Naive B cell (primary cell): ENCODE results near the gene ORMDL2. TPM values are rescaled to one million over a fixed set of nuclear protein-coding genes. Genes with fewer than 3 reads are reported as not detected.
"Not testable (repeated sequence)": the region's sequence is repeated elsewhere in the genome, so short reads cannot be mapped to it uniquely, and the experiment has no call there.

Experiments
- ATAC-seq, 2 donors: fragments of 150-1000 bp; cut with Tn5 transposase; 2 replicates each; pipeline ENCODE4 v1.10.0; 2021; ENCODE audit warnings: low read depth in 2 of 2, mild to moderate bottlenecking in 2 of 2, moderate library complexity in 2 of 2
- DNase-seq: peaks from one replicate; pipeline ENCODE4 v3.0.0; 2022
- H3K27ac Mint-ChIP-seq, 6 donors: one replicate each; pipeline ENCODE4 v1.8.0; 2020 to 2022; ENCODE audit warnings: mild to moderate bottlenecking in 6 of 6, mixed read lengths in 6 of 6, moderate library complexity in 5 of 6, inconsistent platforms in 2 of 6
- H3K27me3 Mint-ChIP-seq, 3 donors: one replicate each; pipeline ENCODE4 v1.8.0; 2021 to 2022; ENCODE audit warnings: mixed read lengths in 3 of 3, mild to moderate bottlenecking in 1 of 3
- H3K36me3 Mint-ChIP-seq, 2 donors: one replicate each; pipeline ENCODE4 v1.8.0; 2020 to 2022; ENCODE audit warnings: mixed read lengths in 2 of 2, inconsistent platforms in 1 of 2, mild to moderate bottlenecking in 1 of 2
- H3K4me1 Mint-ChIP-seq, 3 donors: one replicate each; pipeline ENCODE4 v1.8.0; 2020 to 2022; ENCODE audit warnings: mixed read lengths in 3 of 3, inconsistent platforms in 1 of 3, mild to moderate bottlenecking in 1 of 3, moderate library complexity in 1 of 3
- H3K4me3 Mint-ChIP-seq, 8 donors: one replicate each; pipeline ENCODE4 v1.8.0; 2020 to 2022; ENCODE audit warnings: mild to moderate bottlenecking in 8 of 8, mixed read lengths in 8 of 8, moderate library complexity in 8 of 8, inconsistent platforms in 2 of 8
- H3K9me3 Mint-ChIP-seq, 7 donors: one replicate each; pipeline ENCODE4 v1.8.0; 2020 to 2022; ENCODE audit warnings: mixed read lengths in 7 of 7, mild to moderate bottlenecking in 5 of 7, inconsistent platforms in 2 of 7, moderate library complexity in 1 of 7
- polyA plus RNA-seq, 6 donors: library from polyadenylated mRNA; unstranded; fragments of 300-500 nt; fragmentation: Illumina TruSeq; gene quantifications; one replicate each; pipeline ENCODE4 v1.2.3, GENCODE V29; 2021; ENCODE audit warnings: low read depth in 6 of 6

ORMDL2 gene
- polyA plus RNA-seq, 6 donors from 2014 or later, result 73.9 to 114 (median 98.1) TPM

DNA sequence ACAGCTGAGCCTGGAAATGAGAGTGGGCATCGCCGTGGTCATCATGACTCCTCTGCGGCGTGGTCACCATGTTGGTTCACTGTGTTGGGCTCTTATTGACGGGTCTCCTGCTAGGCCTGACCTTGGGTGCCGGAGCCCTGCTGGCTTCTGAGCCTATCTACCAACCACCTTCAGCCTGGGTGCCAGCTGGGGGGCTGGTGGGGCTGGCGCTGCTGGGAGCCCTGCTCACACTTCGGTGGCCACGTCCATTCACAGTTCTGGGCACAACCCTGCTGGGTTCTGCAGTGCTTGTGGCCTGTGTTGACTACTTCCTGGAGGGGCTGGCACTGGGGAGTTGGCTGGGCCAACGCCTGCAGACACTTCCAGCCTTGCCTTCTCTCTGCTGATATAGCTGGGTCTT lies 15.2 kb downstream of the ORMDL2 start:
- Mint-ChIP-seq H3K4me3 (peak overlapping the region in 2 of 8 donors; percentile 11 to 95), H3K27me3 (peaks cover 0 to 2% (median 0%) of the 10 kb centered on the region in 3 donors), H3K36me3 (no peaks in the 10 kb centered on the region), H3K27ac (no peak overlapping the region), H3K4me1 (peaks cover 25 to 32% (median 27%) of the 10 kb centered on the region in 3 donors), H3K9me3 (no peaks in the 10 kb centered on the region)
- ATAC-seq (no peak), DNase-seq (no peak)

DNA sequence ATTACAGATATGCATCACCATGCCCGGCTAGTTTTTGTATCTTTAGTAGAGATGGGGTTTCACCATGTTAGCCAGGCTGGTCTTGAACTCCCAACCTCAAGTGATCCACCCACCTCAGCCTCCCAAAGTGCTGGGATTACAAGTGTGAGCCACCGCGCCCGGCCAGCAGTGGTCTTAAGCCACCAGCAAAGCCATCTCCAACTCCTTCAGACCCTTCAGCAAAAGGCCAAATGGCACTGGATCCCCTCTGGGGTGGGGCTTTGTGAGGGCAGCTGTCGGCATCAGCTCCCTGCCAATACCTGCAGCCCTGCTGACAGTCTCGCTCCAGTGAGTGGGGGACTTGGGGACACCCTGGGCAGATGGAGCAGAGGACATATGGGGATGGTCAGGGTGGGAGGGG lies 16.6 kb downstream of the ORMDL2 start:
- H3K27ac Mint-ChIP-seq, H3K9me3 Mint-ChIP-seq, H3K4me3 Mint-ChIP-seq, ATAC-seq, H3K36me3 Mint-ChIP-seq, DNase-seq, H3K27me3 Mint-ChIP-seq: not testable (repeated sequence)
- H3K4me1 Mint-ChIP-seq, result peaks cover 19 to 26% (median 19%) of the 10 kb centered on the region in 3 donors

DNA sequence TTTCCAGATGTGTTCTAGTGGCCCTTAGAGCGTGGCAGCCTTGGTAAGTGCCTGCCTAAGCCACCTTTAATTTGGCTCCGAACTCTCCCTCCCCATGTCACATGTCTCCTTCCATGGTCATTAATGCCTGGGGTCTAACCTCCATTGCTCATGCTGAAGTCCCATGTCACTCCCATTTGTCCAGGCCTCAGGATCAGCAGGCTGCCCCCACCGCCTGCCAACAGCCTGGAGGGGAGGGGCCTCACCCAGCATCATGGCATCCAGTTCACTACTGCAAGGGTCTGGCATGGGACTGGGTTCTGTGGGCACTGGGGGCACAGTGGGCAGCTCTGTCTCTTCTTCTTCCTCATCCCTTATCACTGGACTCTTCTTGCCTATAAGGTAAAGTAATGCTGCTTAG lies 20.5 kb downstream of the ORMDL2 start:
- ATAC-seq, result no peak
- H3K27ac Mint-ChIP-seq, result no peak overlapping the region
- H3K4me3 Mint-ChIP-seq, result no peak overlapping the region
- peaks cover 5 to 36% (median 23%) of the 10 kb centered on the region in 3 donors for H3K27me3 Mint-ChIP-seq
- DNase-seq, result no peak
- peaks cover 0 to 9% (median 2%) of the 10 kb centered on the region in 3 donors for H3K4me1 Mint-ChIP-seq
- H3K36me3 Mint-ChIP-seq, result no peaks in the 10 kb centered on the region
- peaks cover 0 to 4% (median 0%) of the 10 kb centered on the region in 7 donors for H3K9me3 Mint-ChIP-seq

DNA sequence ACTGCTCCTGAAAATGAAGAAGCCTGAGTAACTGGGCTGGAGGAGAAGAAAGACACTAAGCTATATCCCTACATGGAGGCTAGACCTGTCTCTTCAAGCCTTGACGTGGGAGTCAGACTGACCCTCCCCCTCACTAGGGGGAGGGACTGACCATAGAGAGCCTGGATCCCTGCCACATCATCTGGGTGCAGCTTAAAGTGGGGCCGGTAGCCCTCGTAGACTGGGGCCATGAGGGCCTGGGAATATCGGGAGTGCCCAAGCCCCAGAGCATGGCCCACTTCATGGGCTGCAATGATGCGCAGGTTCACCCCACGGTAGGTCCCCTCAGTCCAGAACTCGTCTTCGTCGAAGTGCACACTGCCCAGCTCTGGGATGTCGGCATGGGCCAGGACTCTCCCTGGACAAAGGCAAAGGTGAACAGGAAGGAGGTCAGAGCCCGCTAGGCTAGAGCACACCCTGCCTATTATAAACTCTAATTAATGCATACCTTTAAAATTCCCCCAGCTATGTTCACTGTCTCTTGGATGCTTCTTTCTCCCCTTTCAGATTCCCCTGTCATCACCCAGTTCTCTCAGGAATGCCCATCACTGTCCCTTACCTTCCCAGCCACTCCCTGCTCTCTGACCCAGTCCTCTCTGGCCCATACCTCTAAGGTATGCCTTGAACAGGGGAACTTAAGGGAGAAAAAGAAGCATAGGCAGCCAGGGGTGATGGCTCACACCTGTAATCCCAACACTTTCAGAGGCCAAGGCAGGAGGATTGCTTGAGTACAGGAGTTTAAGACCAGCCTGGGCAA lies 21.7 kb downstream of the ORMDL2 start:
- H3K4me1 Mint-ChIP-seq, result peaks cover 0 to 6% (median 0%) of the 10 kb centered on the region in 3 donors
- H3K36me3 Mint-ChIP-seq, result no peaks in the 10 kb centered on the region
- H3K27ac Mint-ChIP-seq, result no peak overlapping the region
- H3K27me3 Mint-ChIP-seq, result peaks cover 5 to 36% (median 23%) of the 10 kb centered on the region in 3 donors
- ATAC-seq, result no peak
- H3K9me3 Mint-ChIP-seq, result peaks cover 0 to 4% (median 0%) of the 10 kb centered on the region in 7 donors
- no peak overlapping the region for H3K4me3 Mint-ChIP-seq
- DNase-seq, result no peak

DNA sequence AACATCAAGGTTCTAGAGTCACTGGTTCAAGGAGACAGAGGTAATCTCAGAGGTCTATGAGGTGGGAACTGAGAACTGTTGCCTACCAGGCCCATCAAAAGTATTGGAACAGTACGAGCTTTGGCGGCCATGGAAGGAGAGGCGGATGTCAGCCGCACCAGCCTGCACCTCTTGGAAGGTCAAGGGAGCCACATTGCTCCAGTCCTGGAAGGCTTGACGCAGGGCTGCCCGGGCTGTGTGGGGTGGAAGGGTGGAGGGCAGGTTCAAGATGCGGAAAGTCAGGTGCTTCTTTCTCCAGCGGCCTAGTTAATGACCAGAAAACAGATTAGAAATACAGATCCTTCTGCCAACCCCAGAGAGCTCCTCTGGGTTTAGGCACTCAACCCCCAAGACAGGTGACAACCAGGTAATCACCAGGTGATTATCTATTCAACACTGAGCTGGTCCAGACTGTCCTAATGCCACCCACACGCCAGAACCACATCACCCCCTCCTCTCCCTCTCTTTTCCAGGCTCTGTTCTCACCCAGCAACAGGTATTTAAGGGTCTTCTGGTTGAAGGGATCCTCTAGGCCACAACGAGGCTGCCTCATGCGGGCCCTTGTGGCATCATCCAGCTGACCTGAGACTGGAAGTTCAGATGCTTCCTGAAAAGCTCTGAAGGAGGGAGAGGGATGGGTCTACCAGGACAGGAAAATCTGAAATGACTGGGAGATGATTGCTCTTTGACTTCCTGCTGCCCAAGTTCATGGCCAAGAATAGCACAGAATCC lies 22.9 kb downstream of the ORMDL2 start:
- Mint-ChIP-seq H3K4me3 (peak overlapping the region in 1 of 8 donors; percentile 29), H3K36me3 (no peaks in the 10 kb centered on the region)

DNA sequence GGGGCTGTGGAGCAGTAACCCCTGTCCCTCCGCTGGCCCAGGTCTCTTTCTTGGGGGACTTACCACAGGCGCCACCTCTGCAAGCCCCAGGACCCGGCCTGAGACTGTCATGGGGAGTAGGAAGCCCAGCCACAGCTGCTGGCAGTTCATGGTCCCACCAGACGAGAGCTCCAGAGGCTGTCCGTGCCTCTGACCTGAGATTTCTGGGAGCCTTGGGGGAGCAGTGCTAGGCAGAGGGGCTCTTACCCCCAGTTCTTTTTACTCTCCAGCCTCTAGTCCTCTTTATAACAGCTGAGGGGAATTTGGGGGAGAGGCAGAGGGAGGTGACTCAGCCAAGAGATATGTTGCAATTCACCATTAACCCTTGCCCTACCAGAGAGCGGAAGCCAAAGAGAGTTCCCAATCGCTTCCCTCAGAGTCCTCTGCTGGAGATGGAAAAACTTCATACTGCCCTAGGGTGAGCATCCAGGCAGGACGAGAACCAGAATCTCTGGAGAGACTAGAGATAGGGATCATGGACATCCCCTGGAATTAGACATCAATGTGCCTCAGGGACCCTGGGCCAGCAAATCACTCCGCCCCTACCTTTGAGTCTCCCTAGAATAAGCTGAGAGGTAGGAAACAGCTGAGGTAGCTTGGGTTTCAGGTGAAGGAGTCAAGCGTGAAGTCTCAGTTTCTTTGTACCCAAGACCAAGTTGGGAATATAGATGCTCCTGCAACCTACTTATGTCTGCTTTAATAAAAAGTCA lies 25.0 kb downstream of the ORMDL2 start, which contains the start of gene MMP19:
MMP19 (minus strand) TSS at position 256 of the 749 bp plus-strand sequence; CDS start at position 150, 106 bp downstream.
- Mint-ChIP-seq H3K4me1 (peaks cover 0 to 6% (median 0%) of the 10 kb centered on the region in 3 donors), H3K27ac (peak within 1 kb of the TSS in 3 of 6 donors; percentile 15 to 74 (median 28)), H3K9me3 (peaks cover 0 to 4% (median 0%) of the 10 kb centered on the region in 7 donors), H3K27me3 (peaks cover 13 to 36% (median 29%) of the 10 kb centered on the region in 3 donors), H3K36me3 (no peaks in the 10 kb centered on the region), H3K4me3 (no peak within 1 kb of the TSS)
- DNase-seq, result no peak
- ATAC-seq, result no peak

More for the DNA sequence above, 22.9 kb downstream of the ORMDL2 start:
- Mint-ChIP-seq H3K9me3 (peaks cover 0 to 4% (median 0%) of the 10 kb centered on the region in 7 donors), H3K27me3 (peaks cover 9 to 36% (median 23%) of the 10 kb centered on the region in 3 donors), H3K4me1 (peaks cover 0 to 6% (median 0%) of the 10 kb centered on the region in 3 donors), H3K27ac (peak overlapping the region in 1 of 6 donors; percentile 52)
- DNase-seq (no peak), ATAC-seq (no peak)

DNA sequence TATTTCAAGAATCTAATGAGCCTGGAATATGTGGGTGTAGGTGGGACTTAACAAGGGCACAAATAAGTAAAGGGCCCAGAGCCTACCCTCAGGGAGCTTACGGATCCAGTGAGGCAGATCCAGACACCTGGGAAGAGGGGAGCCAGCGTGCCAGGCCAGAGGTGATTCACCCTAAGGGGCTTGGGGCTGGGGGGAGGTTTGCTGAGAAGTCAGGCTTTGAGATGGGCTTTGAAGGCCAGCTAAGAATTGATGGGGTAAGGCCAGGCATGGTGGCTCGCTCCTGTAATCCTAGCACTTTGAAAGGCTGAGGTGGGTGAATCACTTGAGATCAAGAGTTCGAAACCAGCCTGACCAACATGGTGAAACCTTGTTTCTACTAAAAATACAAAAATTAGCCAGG lies 25.6 kb downstream of the ORMDL2 start:
- peaks cover 0 to 6% (median 0%) of the 10 kb centered on the region in 3 donors for H3K4me1 Mint-ChIP-seq
- DNase-seq (no peak), ATAC-seq (no peak)
- no peaks in the 10 kb centered on the region for H3K36me3 Mint-ChIP-seq
- no peak overlapping the region for H3K27ac Mint-ChIP-seq
- H3K27me3 Mint-ChIP-seq, result peaks cover 13 to 31% (median 28%) of the 10 kb centered on the region in 3 donors
- no peak overlapping the region for H3K4me3 Mint-ChIP-seq
- H3K9me3 Mint-ChIP-seq, result peaks cover 0 to 4% (median 0%) of the 10 kb centered on the region in 7 donors

DNA sequence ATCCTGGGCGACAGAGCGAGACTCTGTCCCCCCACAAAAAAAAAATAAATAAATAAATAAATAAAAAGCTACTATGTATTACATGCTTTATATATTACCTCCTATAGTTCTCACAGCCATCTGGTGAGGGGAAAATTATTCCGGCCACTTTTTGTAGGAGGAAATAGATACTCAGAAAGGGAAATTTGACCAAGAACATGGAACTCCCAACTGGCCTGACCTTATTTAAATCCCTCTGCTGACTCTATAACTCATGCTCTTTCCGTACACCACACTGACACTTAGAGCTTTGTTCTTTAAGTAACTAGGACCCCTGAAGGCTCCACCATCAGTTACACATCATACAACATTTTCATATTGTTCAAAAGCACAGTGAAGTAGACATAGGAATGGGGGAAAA lies 27.1 kb downstream of the ORMDL2 start:
- Mint-ChIP-seq H3K4me3 (no peak overlapping the region), H3K9me3 (peaks cover 0 to 4% (median 0%) of the 10 kb centered on the region in 7 donors), H3K4me1 (peaks cover 0 to 6% (median 0%) of the 10 kb centered on the region in 3 donors), H3K36me3 (no peaks in the 10 kb centered on the region), H3K27ac (no peak overlapping the region), H3K27me3 (peaks cover 13 to 33% (median 32%) of the 10 kb centered on the region in 3 donors)
- no peak for ATAC-seq
- DNase-seq, result no peak

DNA sequence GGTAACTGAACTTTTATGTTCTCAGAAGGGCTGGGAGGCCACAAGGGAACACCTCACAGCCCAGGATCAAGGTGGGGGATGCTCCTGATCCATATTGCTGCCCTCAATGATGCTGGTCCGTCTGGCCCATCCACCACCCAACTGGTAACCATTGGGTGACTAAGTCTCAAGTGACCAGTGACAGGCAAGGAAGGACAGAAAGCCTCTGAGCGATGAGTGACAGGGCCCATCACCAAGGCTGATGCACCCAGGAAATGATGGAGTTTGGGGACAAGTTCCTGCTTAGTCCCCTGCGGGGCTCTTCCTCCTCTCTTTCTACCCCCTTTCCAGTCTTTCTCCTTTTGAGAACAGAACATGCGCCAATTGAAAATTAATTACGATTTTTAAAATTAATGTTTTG lies 27.5 kb downstream of the ORMDL2 start:
- ATAC-seq (no peak), DNase-seq (no peak)
- peaks cover 13 to 36% (median 32%) of the 10 kb centered on the region in 3 donors for H3K27me3 Mint-ChIP-seq
- no peaks in the 10 kb centered on the region for H3K36me3 Mint-ChIP-seq
- peaks cover 0 to 6% (median 0%) of the 10 kb centered on the region in 3 donors for H3K4me1 Mint-ChIP-seq
- peaks cover 0 to 4% (median 0%) of the 10 kb centered on the region in 7 donors for H3K9me3 Mint-ChIP-seq
- no peak overlapping the region for H3K27ac Mint-ChIP-seq
- no peak overlapping the region for H3K4me3 Mint-ChIP-seq

DNA sequence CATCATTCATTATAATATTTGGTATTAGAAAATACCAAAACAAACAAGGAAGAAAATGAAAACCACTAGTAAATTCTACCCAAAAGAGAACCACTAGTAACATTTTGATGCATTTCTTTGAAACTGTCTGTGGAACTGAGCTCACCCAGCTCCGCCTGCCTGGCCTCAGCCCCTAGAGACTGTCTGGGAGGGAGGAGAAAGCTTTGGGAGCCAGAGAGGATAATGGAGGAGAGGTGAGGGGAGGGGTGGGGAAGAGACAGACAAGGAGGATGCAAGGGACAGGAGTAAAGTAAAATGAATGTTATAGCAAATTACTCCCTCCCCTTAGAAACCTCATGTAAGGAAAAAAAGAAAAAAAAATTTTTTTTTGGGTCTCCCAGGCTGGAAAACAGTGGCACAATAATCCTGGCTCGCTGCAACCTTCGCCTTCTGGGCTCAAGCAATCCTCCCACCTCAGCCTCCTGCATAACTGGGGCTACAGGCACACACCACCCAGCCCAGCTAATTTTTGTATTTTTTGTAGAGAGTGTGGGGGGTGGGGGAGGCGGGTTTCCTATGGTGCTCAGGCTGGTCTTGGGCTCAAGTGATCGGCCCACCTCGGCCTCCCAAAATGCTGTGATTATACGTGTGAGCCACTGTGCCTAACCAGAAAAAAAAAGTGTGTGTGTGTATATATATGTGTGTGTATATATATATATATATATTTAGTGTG lies 28.1 kb downstream of the ORMDL2 start:
- H3K36me3 Mint-ChIP-seq, result no peaks in the 10 kb centered on the region
- H3K27ac Mint-ChIP-seq, result no peak overlapping the region
- H3K4me1 Mint-ChIP-seq, result peaks cover 0 to 6% (median 0%) of the 10 kb centered on the region in 3 donors

DNA sequence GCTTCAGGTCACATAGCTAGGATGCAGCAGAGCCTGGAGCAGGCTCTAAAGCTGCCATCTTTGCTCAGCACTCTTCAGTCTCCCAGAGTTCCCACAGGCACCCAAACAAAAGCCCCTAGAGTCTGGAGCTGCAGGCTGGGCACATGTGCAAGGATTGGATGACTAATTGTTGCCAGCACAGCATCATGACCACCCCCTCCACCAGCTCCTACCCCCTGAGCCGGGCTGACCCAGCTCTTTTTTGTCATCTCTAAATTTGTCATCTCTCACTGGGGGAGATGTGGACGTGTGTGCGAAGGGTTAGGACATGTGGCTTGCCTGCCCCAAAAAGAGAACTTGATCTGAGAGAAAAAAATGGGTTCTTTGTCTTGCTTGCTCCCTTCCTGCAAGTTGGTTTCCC lies 29.2 kb downstream of the ORMDL2 start:
- no peak for DNase-seq
- peaks cover 9 to 34% (median 26%) of the 10 kb centered on the region in 3 donors for H3K27me3 Mint-ChIP-seq
- no peaks in the 10 kb centered on the region for H3K9me3 Mint-ChIP-seq
- no peak overlapping the region for H3K4me3 Mint-ChIP-seq
- H3K27ac Mint-ChIP-seq, result peak overlapping the region in 2 of 6 donors; percentile 9 to 43
- no peak for ATAC-seq
- no peaks in the 10 kb centered on the region for H3K4me1 Mint-ChIP-seq
- no peaks in the 10 kb centered on the region for H3K36me3 Mint-ChIP-seq

More for the DNA sequence above, 28.1 kb downstream of the ORMDL2 start:
- Mint-ChIP-seq H3K4me3 (no peak overlapping the region), H3K9me3 (peaks cover 0 to 4% (median 0%) of the 10 kb centered on the region in 7 donors), H3K27me3 (peaks cover 13 to 37% (median 36%) of the 10 kb centered on the region in 3 donors)
- DNase-seq, result no peak
- ATAC-seq, result no peak

DNA sequence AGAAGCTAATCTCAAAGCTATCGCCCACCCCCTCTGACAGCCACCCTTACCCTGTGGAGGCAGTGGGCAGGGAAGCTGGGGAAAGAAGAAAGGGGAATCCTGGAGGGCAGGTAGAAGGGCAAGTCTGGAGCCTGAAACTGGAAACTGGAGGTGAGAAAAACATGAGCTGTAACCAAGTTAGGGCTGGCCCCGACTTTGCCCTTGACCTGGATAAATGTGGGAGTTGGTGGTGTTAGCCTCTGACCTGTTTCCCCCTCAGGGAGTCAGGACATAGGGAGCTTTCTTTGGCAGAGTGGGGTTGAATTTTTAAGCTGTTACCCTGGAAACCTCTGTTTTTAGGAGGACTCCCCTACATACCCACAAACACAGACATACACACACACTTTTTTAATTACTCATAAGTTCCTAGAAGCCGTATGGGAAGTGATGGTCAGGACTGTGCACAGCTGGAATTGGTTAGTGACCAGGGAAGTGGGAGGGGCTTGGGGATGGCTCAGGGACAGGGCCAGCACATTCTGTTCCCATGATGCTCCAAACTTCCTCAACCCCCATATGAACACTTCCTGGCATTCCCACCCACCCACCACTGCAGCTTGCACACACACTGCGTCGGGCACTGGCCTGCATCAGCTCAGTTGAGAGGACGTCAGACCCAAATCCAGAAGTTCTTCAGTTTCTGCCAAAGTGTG lies 29.9 kb downstream of the ORMDL2 start:
- Mint-ChIP-seq H3K36me3 (no peaks in the 10 kb centered on the region), H3K4me1 (no peaks in the 10 kb centered on the region), H3K9me3 (no peaks in the 10 kb centered on the region), H3K4me3 (no peak overlapping the region), H3K27ac (peak overlapping the region in 2 of 6 donors; percentile 41 to 75), H3K27me3 (peaks cover 9 to 29% (median 19%) of the 10 kb centered on the region in 3 donors)
- DNase-seq, result no peak
- ATAC-seq, result no peak
